Adipocyte (in vitro differentiated cells): ENCODE measurements around the gene ABHD4.
"Not testable (repeated sequence)": the region's sequence is repeated elsewhere in the genome, so short reads cannot be mapped to it uniquely, and the experiment has no call there.

ENCODE experiments used
- DNase-seq: peaks from one replicate; pipeline ENCODE4 v3.0.0-alpha.2; 2015; ENCODE audit warnings: low read depth
- H3K27me3 ChIP-seq: replicated peaks from 2 replicates; pipeline ENCODE4 v1.7.0; 2013; ENCODE audit warnings: mild to moderate bottlenecking, low read length, moderate library complexity; ENCODE audit not compliant: control insufficient read depth, insufficient read depth
- H3K36me3 ChIP-seq: 2 replicates; pipeline ENCODE4 v1.7.0; 2013; ENCODE audit warnings: low read length, mild to moderate bottlenecking, moderate library complexity; ENCODE audit not compliant: control insufficient read depth, insufficient read depth, severe bottlenecking
- H3K4me1 ChIP-seq: 2 replicates; pipeline ENCODE4 v1.7.0; 2013; ENCODE audit warnings: mild to moderate bottlenecking, low read length, moderate library complexity; ENCODE audit not compliant: control insufficient read depth, insufficient read depth
- H3K4me3 ChIP-seq: 2 replicates; pipeline ENCODE4 v1.7.0; 2013; ENCODE audit warnings: mild to moderate bottlenecking, low read length, moderate library complexity
- H3K9ac ChIP-seq: 2 replicates; pipeline ENCODE4 v1.7.0; 2013; ENCODE audit warnings: mild to moderate bottlenecking, low read length, moderate library complexity
- H3K9me3 ChIP-seq: 2 replicates; pipeline ENCODE4 v1.7.0; 2013; ENCODE audit warnings: mild to moderate bottlenecking, low read length, moderate library complexity; ENCODE audit not compliant: control insufficient read depth

The ABHD4 gene, protein sequence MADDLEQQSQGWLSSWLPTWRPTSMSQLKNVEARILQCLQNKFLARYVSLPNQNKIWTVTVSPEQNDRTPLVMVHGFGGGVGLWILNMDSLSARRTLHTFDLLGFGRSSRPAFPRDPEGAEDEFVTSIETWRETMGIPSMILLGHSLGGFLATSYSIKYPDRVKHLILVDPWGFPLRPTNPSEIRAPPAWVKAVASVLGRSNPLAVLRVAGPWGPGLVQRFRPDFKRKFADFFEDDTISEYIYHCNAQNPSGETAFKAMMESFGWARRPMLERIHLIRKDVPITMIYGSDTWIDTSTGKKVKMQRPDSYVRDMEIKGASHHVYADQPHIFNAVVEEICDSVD

DNA sequence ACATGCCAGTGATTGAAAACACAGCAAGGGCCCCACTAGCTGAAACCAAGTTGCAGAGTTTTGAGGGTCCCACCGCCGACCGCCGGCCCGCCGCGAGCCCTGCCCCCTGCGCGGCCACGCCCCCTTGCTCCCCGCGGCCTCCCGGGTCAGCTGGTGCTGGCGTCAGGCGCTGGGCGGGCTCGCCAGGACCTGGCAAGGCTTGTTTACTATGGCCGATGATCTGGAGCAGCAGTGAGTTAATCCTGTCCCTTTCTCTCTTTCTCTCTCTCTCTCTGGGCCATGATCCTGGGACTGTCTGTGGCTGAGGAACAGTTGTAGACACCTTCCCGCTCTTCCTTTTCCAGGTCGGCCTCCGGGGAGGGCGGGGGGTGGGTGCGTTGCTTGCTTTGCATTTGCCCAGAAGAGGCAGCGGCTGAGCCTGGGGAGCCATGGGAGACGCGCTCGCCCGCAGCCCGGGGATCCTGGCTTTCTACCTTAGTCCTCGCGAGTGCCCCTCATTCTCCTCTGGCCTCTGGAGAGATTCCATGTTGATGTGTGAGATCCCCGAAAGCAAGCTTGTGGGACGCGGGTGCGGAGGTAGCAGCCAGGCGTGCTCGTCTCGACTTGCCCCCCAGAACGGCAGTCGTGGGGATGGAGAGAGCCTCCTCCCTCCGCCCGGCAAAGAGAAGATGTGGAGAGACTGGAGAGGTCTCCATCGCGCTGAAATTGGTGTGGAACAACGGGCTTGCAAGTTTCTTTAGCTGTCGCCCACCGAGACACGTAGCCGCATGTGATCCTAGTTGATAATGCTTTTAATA, at the start of gene ABHD4:
Gene ABHD4 (plus strand): TSS at position 202 of the 797 bp plus-strand sequence. CDS start 7 bp downstream, at position 209.
- Histone ChIP-seq H3K4me3 (peak within 1 kb of the TSS; percentile 96), H3K9me3 (no peaks in the 10 kb centered on the region), H3K9ac (peak within 1 kb of the TSS; percentile 95), H3K4me1 (peaks cover 35% of the 10 kb centered on the region), H3K27me3 (peaks cover 3% of the 10 kb centered on the region), H3K36me3 (peaks cover 20% of the 10 kb centered on the region)
- DNase-seq, result peak; percentile 87

DNA sequence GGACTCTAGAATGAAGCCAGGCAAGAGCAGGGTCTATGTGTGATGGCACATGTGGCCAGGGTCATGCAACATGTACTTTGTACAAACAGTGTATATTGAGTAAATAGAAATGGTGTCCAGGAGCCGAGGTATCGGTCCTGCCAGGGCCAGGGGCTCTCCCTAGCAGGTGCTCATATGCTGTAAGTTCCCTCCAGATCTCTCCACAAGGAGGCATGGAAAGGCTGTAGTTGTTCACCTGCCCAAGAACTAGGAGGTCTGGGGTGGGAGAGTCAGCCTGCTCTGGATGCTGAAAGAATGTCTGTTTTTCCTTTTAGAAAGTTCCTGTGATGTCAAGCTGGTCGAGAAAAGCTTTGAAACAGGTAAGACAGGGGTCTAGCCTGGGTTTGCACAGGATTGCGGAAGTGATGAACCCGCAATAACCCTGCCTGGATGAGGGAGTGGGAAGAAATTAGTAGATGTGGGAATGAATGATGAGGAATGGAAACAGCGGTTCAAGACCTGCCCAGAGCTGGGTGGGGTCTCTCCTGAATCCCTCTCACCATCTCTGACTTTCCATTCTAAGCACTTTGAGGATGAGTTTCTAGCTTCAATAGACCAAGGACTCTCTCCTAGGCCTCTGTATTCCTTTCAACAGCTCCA, 48.7 kb upstream of the ABHD4 start:
- Histone ChIP-seq H3K4me1 (peaks cover 12% of the 10 kb centered on the region), H3K9ac (no peak overlapping the region), H3K9me3 (no peaks in the 10 kb centered on the region), H3K27me3 (no peaks in the 10 kb centered on the region), H3K4me3 (no peak overlapping the region), H3K36me3 (no peaks in the 10 kb centered on the region)
- no peak for DNase-seq

DNA sequence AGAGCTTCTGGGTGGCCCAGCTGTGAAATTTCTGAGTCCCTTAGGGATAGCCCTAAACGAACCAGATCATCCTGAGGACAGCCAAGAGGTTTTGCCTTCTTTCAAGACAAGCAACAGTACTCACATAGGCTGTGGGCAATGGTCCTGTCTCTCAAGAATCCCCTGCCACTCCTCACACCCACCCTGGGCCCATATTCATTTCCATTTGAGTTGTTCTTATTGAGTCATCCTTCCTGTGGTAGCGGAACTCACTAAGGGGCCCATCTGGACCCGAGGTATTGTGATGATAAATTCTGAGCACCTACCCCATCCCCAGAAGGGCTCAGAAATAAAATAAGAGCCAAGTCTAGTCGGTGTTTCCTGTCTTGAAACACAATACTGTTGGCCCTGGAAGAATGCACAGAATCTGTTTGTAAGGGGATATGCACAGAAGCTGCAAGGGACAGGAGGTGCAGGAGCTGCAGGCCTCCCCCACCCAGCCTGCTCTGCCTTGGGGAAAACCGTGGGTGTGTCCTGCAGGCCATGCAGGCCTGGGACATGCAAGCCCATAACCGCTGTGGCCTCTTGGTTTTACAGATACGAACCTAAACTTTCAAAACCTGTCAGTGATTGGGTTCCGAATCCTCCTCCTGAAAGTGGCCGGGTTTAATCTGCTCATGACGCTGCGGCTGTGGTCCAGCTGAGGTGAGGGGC, 48.0 kb upstream of the ABHD4 start:
- Histone ChIP-seq H3K36me3 (no peaks in the 10 kb centered on the region), H3K4me3 (no peak overlapping the region), H3K4me1 (peaks cover 17% of the 10 kb centered on the region), H3K27me3 (no peaks in the 10 kb centered on the region), H3K9ac (no peak overlapping the region), H3K9me3 (no peaks in the 10 kb centered on the region)
- DNase-seq, result peak; percentile 54

DNA sequence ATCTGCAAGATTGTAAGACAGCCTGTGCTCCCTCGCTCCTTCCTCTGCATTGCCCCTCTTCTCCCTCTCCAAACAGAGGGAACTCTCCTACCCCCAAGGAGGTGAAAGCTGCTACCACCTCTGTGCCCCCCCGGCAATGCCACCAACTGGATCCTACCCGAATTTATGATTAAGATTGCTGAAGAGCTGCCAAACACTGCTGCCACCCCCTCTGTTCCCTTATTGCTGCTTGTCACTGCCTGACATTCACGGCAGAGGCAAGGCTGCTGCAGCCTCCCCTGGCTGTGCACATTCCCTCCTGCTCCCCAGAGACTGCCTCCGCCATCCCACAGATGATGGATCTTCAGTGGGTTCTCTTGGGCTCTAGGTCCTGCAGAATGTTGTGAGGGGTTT, 46.5 kb upstream of the ABHD4 start:
- Histone ChIP-seq H3K27me3 (no peaks in the 10 kb centered on the region), H3K4me1 (peaks cover 9% of the 10 kb centered on the region), H3K9me3 (no peaks in the 10 kb centered on the region), H3K9ac (no peak overlapping the region), H3K4me3 (no peak overlapping the region), H3K36me3 (no peaks in the 10 kb centered on the region)
- no peak for DNase-seq

- H3K4me1 ChIP-seq, result peaks cover 8% of the 10 kb centered on the region
- no peaks in the 10 kb centered on the region for H3K36me3 ChIP-seq
- H3K4me3 ChIP-seq, result no peak overlapping the region
- H3K9ac ChIP-seq, result no peak overlapping the region
- H3K9me3 ChIP-seq, result no peaks in the 10 kb centered on the region
- DNase-seq, result no peak
- no peaks in the 10 kb centered on the region for H3K27me3 ChIP-seq
Measured at GRCh38 chr14:22552001-22552826, 45.9 kb upstream of the ABHD4 start.

DNA sequence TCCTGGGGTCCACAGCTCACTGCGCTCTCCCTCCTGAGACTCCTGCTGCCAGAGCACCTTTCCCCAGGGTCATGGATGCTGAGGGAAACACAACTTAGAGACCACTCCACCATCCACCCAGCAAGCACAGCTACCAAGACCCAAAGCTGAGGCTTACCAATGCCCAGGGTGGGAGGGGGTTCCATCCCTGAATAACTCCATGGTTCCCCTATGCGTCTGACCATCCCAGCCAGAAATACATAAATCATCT, 45.3 kb upstream of the ABHD4 start:
- Histone ChIP-seq H3K9me3 (no peaks in the 10 kb centered on the region), H3K36me3 (no peaks in the 10 kb centered on the region), H3K27me3 (no peaks in the 10 kb centered on the region), H3K4me3 (no peak overlapping the region), H3K9ac (no peak overlapping the region), H3K4me1 (peaks cover 11% of the 10 kb centered on the region)
- no peak for DNase-seq

- H3K27me3 ChIP-seq, result no peaks in the 10 kb centered on the region
- H3K9ac ChIP-seq, result no peak overlapping the region
- no peak overlapping the region for H3K4me3 ChIP-seq
- H3K4me1 ChIP-seq, result peaks cover 11% of the 10 kb centered on the region
- no peak for DNase-seq
- no peaks in the 10 kb centered on the region for H3K9me3 ChIP-seq
- H3K36me3 ChIP-seq, result no peaks in the 10 kb centered on the region
Measured at GRCh38 chr14:22553445-22553844, 44.7 kb upstream of the ABHD4 start.

DNA sequence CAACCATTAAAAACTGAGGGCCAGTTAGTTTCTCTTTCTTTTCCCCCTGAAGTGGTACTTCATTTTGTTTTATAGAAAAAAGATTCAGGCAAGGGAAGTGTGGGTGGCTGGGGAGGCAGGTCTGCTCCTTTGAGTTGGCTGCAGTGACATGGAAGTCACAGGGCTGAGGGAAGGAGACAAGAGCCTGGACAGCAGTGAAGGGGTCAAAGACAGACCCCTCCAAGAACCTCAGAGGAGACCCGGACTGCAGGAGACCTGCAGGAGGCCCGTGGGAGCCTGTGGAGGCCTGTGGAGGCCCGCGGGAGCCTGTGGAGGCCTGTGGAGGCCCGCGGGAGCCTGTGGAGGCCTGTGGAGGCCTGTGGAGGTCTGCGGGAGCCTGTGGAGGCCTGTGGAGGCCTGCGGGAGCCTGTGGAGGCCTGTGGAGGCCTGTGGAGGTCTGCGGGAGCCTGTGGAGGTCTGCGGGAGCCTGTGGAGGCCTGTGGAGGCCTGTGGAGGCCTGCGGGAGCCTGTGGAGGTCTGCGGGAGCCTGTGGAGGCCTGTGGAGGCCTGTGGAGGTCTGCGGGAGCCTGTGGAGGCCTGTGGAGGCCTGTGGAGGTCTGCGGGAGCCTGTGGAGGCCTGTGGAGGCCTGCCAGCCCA, 44.1 kb upstream of the ABHD4 start:
- DNase-seq, H3K36me3 ChIP-seq, H3K27me3 ChIP-seq, H3K9me3 ChIP-seq, H3K9ac ChIP-seq, H3K4me3 ChIP-seq: not testable (repeated sequence)
- H3K4me1 ChIP-seq, result peaks cover 11% of the 10 kb centered on the region

DNA sequence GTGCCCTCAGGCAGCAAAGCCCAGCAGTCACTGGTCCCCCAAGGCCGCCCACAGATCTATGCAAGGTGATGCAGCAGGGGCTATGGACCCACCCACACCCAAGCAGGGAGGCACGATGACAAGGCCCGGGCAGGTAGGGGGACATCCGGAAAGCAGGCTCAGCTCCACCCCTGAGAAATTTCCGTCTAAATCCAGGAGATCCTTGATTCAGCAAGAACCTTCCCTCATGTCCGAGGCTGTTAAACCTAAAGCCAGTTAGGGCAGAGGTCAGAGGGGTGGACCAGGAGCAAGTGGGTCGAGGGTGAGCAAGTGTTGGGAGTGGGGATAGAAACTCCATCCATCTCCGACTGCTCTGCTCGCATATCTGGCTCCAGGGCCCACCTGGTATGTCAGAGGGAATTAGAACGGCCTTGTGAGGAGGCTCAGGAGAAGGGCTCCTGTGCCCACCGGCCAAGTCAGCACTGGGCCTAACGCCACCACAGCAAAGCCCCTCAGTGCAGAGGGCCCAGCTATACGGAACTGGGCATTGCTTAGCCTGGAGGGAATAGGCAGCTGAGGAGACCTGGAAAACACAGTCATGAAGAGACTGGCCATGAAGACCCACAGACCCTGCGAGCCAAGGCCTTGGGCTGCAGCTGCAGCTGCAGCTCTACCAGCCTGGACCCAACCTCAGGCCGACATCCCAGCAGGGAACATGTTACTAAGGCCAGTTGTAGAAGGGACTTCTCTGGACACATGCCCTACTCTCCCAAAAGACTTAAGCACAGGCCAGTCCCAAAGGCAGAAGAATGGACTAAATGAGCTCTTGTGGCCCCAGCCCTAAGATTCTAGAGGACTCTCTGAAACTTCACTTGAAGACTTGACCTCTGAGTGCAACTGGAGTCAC, 43.4 kb upstream of the ABHD4 start:
- H3K36me3 ChIP-seq, result no peaks in the 10 kb centered on the region
- H3K4me1 ChIP-seq, result peaks cover 11% of the 10 kb centered on the region
- no peak overlapping the region for H3K9ac ChIP-seq
- H3K27me3 ChIP-seq, result no peaks in the 10 kb centered on the region
- H3K4me3 ChIP-seq, result no peak overlapping the region
- no peak for DNase-seq
- H3K9me3 ChIP-seq, result no peaks in the 10 kb centered on the region
